Measurements from ENCODE around the gene FIBIN.

DNA sequence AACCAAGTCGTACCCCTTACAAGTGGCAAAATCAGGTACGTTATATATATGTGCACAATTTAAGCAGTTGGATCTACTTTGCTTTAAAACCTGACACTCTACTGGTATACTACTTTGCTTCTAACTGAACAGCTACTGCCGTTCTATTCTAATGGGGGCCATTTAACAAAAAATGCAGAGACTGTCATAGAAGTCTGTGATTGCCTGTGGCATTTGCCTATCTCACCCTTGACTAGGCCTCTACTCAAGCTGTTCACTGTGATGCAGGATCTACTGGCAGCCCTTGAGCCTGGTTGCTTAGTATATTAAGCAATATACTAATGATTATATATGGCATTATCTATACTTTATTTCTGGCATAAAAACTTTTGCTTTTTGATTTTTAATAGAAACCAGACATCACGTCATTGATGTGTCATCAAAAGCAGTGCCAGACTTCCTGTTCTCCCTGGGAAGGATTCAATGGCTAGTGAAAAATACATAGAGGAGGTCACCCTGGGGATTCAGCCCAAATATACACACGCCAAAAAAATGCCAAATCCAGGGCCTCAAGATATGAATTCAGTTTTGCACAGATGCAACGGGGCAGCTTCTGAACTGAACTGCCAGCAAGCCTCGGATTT is 40.0 kb upstream of the FIBIN start:
- TF ChIP-seq, protein P1, sequence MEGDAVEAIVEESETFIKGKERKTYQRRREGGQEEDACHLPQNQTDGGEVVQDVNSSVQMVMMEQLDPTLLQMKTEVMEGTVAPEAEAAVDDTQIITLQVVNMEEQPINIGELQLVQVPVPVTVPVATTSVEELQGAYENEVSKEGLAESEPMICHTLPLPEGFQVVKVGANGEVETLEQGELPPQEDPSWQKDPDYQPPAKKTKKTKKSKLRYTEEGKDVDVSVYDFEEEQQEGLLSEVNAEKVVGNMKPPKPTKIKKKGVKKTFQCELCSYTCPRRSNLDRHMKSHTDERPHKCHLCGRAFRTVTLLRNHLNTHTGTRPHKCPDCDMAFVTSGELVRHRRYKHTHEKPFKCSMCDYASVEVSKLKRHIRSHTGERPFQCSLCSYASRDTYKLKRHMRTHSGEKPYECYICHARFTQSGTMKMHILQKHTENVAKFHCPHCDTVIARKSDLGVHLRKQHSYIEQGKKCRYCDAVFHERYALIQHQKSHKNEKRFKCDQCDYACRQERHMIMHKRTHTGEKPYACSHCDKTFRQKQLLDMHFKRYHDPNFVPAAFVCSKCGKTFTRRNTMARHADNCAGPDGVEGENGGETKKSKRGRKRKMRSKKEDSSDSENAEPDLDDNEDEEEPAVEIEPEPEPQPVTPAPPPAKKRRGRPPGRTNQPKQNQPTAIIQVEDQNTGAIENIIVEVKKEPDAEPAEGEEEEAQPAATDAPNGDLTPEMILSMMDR (IDR thresholded peaks at IDR 0.05 in 8 of 11, conservative IDR thresholded peaks at IDR 0.05 in 3 of 11) = no peak
- no peak for TF ChIP-seq POLR2A (IDR thresholded peaks at IDR 0.05)
